ENCODE measurements around the gene GALK2.

DNA sequence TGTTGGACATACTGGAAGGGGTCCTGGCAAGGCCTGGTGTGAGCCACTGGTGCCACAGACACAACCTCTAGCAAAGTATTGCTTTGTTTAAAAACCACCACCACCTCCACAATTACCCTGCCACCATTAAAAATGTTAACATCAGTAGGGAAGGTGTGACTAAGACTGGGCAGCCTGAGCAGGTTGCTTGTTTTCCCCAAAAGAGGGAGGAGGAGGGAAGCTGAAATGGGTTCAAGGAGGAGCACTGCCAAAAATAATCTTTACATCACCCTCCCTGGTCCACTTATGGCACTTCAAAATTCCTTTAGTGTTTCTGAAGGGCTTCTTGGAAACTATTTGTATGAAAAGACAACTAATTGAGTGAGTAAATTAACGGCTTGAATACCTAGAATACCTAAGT, 153.2 kb downstream of the GALK2 start:
- TF ChIP-seq, protein P1, sequence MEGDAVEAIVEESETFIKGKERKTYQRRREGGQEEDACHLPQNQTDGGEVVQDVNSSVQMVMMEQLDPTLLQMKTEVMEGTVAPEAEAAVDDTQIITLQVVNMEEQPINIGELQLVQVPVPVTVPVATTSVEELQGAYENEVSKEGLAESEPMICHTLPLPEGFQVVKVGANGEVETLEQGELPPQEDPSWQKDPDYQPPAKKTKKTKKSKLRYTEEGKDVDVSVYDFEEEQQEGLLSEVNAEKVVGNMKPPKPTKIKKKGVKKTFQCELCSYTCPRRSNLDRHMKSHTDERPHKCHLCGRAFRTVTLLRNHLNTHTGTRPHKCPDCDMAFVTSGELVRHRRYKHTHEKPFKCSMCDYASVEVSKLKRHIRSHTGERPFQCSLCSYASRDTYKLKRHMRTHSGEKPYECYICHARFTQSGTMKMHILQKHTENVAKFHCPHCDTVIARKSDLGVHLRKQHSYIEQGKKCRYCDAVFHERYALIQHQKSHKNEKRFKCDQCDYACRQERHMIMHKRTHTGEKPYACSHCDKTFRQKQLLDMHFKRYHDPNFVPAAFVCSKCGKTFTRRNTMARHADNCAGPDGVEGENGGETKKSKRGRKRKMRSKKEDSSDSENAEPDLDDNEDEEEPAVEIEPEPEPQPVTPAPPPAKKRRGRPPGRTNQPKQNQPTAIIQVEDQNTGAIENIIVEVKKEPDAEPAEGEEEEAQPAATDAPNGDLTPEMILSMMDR (conservative IDR thresholded peaks at IDR 0.05; ENCODE audit: low read depth, low read length), result no peak
- TF ChIP-seq, protein P2, sequence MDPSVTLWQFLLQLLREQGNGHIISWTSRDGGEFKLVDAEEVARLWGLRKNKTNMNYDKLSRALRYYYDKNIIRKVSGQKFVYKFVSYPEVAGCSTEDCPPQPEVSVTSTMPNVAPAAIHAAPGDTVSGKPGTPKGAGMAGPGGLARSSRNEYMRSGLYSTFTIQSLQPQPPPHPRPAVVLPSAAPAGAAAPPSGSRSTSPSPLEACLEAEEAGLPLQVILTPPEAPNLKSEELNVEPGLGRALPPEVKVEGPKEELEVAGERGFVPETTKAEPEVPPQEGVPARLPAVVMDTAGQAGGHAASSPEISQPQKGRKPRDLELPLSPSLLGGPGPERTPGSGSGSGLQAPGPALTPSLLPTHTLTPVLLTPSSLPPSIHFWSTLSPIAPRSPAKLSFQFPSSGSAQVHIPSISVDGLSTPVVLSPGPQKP (IDR thresholded peaks at IDR 0.05; ENCODE audit: borderline replicate concordance, low read depth, low read length), result no peak
- TF ChIP-seq POLR2A (IDR thresholded peaks at IDR 0.05; ENCODE audit: low read depth, low read length), result no peak
- no peak for TF ChIP-seq RAD21 (IDR thresholded peaks at IDR 0.05; ENCODE audit: low read length)
- no peak for TF ChIP-seq MXI1 (IDR thresholded peaks at IDR 0.05; ENCODE audit: borderline replicate concordance, low read depth, low read length)
